HCT116 (cell line): ENCODE measurements around the gene TMEM198.

ENCODE experiments used
- ATF3 ChIP-seq: IDR thresholded peaks from 2 replicates; pipeline ENCODE4 v1.6.1; 2012
- CBX3 ChIP-seq: IDR thresholded peaks from 2 replicates; pipeline ENCODE4 v1.6.1; 2012; ENCODE audit warnings: low read depth
- CTCF ChIP-seq, 3 experiments: fragments of 200-600 bp in 1 of 3; sonication (generic) in 1 of 3; IDR thresholded peaks in 2 of 3; conservative IDR thresholded peaks in 1 of 3; 2 replicates each; pipeline ENCODE4 v1.5.1; 2012 to 2017; ENCODE audit warnings: low read depth in 2 of 3, low read length in 2 of 3, antibody characterized with exemption in 1 of 3, borderline replicate concordance in 1 of 3, control low read depth in 1 of 3, mild to moderate bottlenecking in 1 of 3, mixed read lengths in 1 of 3, mixed run types in 1 of 3, moderate library complexity in 1 of 3; ENCODE audit not compliant: insufficient read depth in 1 of 3
- EGR1 ChIP-seq: IDR thresholded peaks from 2 replicates; pipeline ENCODE4 v1.6.1; 2012; ENCODE audit warnings: low read depth
- POLR2A ChIP-seq: IDR thresholded peaks from 2 replicates; pipeline ENCODE4 v1.7.0; 2011; ENCODE audit warnings: borderline replicate concordance; ENCODE audit not compliant: insufficient read depth, insufficient read length; ENCODE audit errors: extremely low read depth
- POLR2AphosphoS5 ChIP-seq: IDR thresholded peaks from 2 replicates; pipeline ENCODE4 v1.6.1; 2011; ENCODE audit warnings: mild to moderate bottlenecking, low read depth, low read length, moderate library complexity
- RAD21 ChIP-seq: IDR thresholded peaks from 2 replicates; pipeline ENCODE4 v1.6.1; 2012; ENCODE audit warnings: low read depth, mild to moderate bottlenecking
- SIN3A ChIP-seq: IDR thresholded peaks from 2 replicates; pipeline ENCODE4 v1.6.1; 2012; ENCODE audit warnings: low read depth
- SRF ChIP-seq: IDR thresholded peaks from 2 replicates; pipeline ENCODE4 v1.6.1; 2012; ENCODE audit warnings: low read depth
- TCF7L2 ChIP-seq: IDR thresholded peaks from 2 replicates; pipeline ENCODE4 v1.7.0; 2011; ENCODE audit warnings: borderline replicate concordance, inconsistent platforms; ENCODE audit not compliant: insufficient read depth, insufficient read length; ENCODE audit errors: extremely low read depth
- ZBTB33 ChIP-seq: IDR thresholded peaks from 2 replicates; pipeline ENCODE4 v1.6.1; 2011; ENCODE audit warnings: mild to moderate bottlenecking, low read length, moderate library complexity; ENCODE audit not compliant: insufficient replicate concordance; ENCODE audit errors: extremely low read depth
- ZNF274 ChIP-seq: fragments of 200-500 bp; sonication (Bioruptor generic); IDR thresholded peaks from 2 replicates; pipeline ENCODE4 v1.6.1; 2014; ENCODE audit warnings: mild to moderate bottlenecking, low read depth, low read length, inconsistent platforms
- TF ChIP-seq, protein P1 (sequence below): IDR thresholded peaks from 2 replicates; pipeline ENCODE4 v1.6.1; 2012; ENCODE audit warnings: low read depth
- TF ChIP-seq, protein P2 (sequence below): IDR thresholded peaks from 2 replicates; pipeline ENCODE4 v1.6.1; 2012

DNA sequence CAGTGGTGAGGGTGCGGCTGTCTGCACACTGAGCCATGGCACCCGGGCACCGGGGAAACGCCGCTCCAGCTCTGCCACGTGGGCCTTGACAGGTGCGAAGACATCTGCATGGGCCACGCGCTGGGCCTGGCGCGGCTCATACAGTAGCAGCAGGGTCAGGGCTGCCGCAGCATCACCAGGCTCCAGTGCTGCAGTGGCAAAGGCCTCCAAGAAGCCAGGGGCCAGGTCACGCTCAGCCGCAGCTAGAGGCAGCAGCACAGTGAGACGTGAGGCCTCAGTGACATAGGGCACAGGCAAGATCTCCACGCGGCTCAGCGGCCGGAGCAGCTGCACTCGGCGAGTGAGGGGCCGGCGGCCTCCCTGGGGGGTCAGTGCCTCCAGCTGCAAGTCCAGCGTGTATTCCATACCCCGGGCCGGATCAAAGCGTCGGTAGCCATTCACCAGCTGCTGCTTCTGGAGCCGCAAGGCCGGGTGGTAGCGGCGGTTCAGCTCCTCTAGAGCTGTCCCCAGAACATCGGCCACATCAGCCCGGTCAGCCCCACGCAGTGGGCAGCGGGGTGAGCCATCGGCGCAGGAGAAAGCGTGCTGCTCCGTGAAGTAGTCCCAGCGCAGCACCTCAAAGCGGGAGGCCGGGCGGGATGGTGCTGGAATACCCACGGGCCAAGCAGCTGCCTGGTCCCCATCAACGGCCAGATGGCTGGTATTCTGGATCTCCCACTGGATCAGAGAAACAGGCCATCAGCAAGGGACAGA is 3.7 kb upstream of the TMEM198 start:
- TF ChIP-seq CTCF (IDR thresholded peaks at IDR 0.05 in 2 of 3, conservative IDR thresholded peaks at IDR 0.05 in 1 of 3; ENCODE audit: borderline replicate concordance in 1 of 3, insufficient read depth in 1 of 3, low read depth in 2 of 3, low read length in 2 of 3) (no peak), ATF3 (no peak), ZBTB33 (no peak), POLR2A (no peak), TCF7L2 (no peak), RAD21 (no peak), SIN3A (no peak), CBX3 (no peak), EGR1 (no peak), SRF (no peak), POLR2AphosphoS5 (peak; percentile 35; the same call in 1 of the 2 replicates), ZNF274 (no peak)
- TF ChIP-seq, protein P1, sequence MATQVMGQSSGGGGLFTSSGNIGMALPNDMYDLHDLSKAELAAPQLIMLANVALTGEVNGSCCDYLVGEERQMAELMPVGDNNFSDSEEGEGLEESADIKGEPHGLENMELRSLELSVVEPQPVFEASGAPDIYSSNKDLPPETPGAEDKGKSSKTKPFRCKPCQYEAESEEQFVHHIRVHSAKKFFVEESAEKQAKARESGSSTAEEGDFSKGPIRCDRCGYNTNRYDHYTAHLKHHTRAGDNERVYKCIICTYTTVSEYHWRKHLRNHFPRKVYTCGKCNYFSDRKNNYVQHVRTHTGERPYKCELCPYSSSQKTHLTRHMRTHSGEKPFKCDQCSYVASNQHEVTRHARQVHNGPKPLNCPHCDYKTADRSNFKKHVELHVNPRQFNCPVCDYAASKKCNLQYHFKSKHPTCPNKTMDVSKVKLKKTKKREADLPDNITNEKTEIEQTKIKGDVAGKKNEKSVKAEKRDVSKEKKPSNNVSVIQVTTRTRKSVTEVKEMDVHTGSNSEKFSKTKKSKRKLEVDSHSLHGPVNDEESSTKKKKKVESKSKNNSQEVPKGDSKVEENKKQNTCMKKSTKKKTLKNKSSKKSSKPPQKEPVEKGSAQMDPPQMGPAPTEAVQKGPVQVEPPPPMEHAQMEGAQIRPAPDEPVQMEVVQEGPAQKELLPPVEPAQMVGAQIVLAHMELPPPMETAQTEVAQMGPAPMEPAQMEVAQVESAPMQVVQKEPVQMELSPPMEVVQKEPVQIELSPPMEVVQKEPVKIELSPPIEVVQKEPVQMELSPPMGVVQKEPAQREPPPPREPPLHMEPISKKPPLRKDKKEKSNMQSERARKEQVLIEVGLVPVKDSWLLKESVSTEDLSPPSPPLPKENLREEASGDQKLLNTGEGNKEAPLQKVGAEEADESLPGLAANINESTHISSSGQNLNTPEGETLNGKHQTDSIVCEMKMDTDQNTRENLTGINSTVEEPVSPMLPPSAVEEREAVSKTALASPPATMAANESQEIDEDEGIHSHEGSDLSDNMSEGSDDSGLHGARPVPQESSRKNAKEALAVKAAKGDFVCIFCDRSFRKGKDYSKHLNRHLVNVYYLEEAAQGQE = no peak
- TF ChIP-seq, protein P2, sequence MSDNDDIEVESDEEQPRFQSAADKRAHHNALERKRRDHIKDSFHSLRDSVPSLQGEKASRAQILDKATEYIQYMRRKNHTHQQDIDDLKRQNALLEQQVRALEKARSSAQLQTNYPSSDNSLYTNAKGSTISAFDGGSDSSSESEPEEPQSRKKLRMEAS = no peak
